ENCODE data around the gene ZSWIM8. TPM values are rescaled to one million over a fixed set of nuclear protein-coding genes. Genes with fewer than 3 reads are reported as not detected.

The ZSWIM8 gene
- total and polyA plus RNA-seq, 10 of the 15 experiments (the other 5 are each of a cell fraction or from before 2014, with no cell fraction given) = 7.8 to 47.1 (median 23.6) TPM

- TF ChIP-seq ZBTB40 (IDR thresholded peaks at IDR 0.05; ENCODE audit: borderline replicate concordance) (no peak), NR2C2 (IDR thresholded peaks at IDR 0.05; ENCODE audit: borderline replicate concordance, control insufficient read depth, insufficient read length, low read depth) (no peak), ZNF217 (IDR thresholded peaks at IDR 0.05) (no peak), HCFC1 (IDR thresholded peaks at IDR 0.05; ENCODE audit: low read length) (no peak), ZNF592 (IDR thresholded peaks at IDR 0.05) (no peak), SP1 (IDR thresholded peaks at IDR 0.05; ENCODE audit: low read depth, low read length) (no peak), NR2F1 (conservative IDR thresholded peaks at IDR 0.05) (no peak), ZBTB33 (IDR thresholded peaks at IDR 0.05) (no peak), CBX5 (IDR thresholded peaks at IDR 0.05; ENCODE audit: low read depth) (no peak), REST (IDR thresholded peaks at IDR 0.05; ENCODE audit: low read depth, low read length) (no peak), MAX (IDR thresholded peaks at IDR 0.05; ENCODE audit: low read depth, low read length) (no peak), FOXM1 (IDR thresholded peaks at IDR 0.05; ENCODE audit: low read depth, low read length) (0 out of 2 replicates have a peak, but pooled peaks have one; percentile 14), RCOR1 (conservative IDR thresholded peaks at IDR 0.05; ENCODE audit: low read depth, low read length) (no peak), NR2C1 (IDR thresholded peaks at IDR 0.05) (no peak), SIX5 (IDR thresholded peaks at IDR 0.05; ENCODE audit: low read depth, low read length, severe bottlenecking) (no peak), NFIC (IDR thresholded peaks at IDR 0.05; ENCODE audit: low read depth, low read length) (peak; percentile 53; the same call in 1 of the 2 replicates)
These were observed 18.4 kb downstream of the ZSWIM8 start (continued) for GRCh38 chr10:73803680-73804286.

Measured in GM12878 (cell line).